ENCODE results near the gene CEP135. TPM values are rescaled to one million over a fixed set of nuclear protein-coding genes. Genes with fewer than 3 reads are reported as not detected.

The CEP135 gene
- total and polyA plus RNA-seq, 5 donors from 2014 or later: 9.3 to 23.9 (median 10.7) TPM

DNA sequence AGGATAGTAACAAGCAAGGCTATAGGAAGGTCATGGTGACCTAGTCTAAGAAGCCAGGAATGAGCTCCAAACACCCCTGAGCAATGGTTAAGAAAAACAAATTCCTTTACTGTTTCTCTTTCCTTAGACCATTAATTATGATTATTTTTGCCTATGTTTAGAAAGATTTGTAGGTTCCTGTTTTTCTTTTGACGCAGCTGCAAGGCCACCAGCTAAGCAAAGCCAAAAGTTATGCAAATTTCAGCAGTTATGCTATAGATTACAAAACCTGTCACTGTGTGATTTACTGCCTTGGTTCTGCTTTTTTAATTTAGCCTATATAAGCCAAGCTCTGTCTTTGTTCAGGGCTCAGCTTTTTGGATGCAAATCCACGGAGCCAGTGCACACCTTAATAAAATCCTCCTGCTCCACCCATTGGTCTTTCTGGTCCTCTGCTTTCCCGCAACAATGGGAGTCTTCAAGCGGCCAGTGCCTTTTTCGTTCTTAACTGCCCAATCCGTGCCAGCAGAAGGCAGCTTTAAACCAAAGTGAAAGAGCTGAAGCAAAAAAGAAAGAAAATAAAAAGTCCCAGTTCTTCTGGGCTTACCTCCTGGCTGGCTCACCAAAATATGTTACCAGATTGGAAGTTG is 1.4 kb upstream of the CEP135 start:
- H3K27ac ChIP-seq (ENCODE audit: insufficient read depth, low read length, poor library complexity, severe bottlenecking): peak overlapping the region; percentile 94
- ATAC-seq (ENCODE audit: low read depth in 2 of 2): no peak
- peaks cover 18% of the 10 kb centered on the region for H3K36me3 Mint-ChIP-seq
- H3K27me3 ChIP-seq (ENCODE audit: control insufficient read depth, insufficient read depth, low read length): no peaks in the 10 kb centered on the region
- peaks cover 21 to 67% (median 42%) of the 10 kb centered on the region in 4 donors for H3K4me1 Mint-ChIP-seq
- peak overlapping the region; percentile 95 to 98 (median 96) for H3K27ac Mint-ChIP-seq
- peaks cover 3% of the 10 kb centered on the region for H3K36me3 ChIP-seq (ENCODE audit: control insufficient read depth, insufficient read depth, low read length)
- peaks cover 35% of the 10 kb centered on the region for H3K4me1 ChIP-seq (ENCODE audit: control insufficient read depth, insufficient read depth, low read length, poor library complexity, severe bottlenecking)
- peak in 1 of 3 donors; percentile 52 for DNase-seq
- H3K4me3 ChIP-seq (ENCODE audit: low read depth, low read length): peak overlapping the region; percentile 98
- peak overlapping the region; percentile 90 to 100 (median 94) for H3K4me3 Mint-ChIP-seq
- H3K9me3 ChIP-seq (ENCODE audit: control insufficient read depth in 2 of 2, low read length in 2 of 2): peaks cover 0 to 2% of the 10 kb centered on the region in 2 experiments
- no peaks in the 10 kb centered on the region for H3K27me3 Mint-ChIP-seq
- peaks cover 0 to 14% (median 0%) of the 10 kb centered on the region in 7 donors for H3K9me3 Mint-ChIP-seq

DNA sequence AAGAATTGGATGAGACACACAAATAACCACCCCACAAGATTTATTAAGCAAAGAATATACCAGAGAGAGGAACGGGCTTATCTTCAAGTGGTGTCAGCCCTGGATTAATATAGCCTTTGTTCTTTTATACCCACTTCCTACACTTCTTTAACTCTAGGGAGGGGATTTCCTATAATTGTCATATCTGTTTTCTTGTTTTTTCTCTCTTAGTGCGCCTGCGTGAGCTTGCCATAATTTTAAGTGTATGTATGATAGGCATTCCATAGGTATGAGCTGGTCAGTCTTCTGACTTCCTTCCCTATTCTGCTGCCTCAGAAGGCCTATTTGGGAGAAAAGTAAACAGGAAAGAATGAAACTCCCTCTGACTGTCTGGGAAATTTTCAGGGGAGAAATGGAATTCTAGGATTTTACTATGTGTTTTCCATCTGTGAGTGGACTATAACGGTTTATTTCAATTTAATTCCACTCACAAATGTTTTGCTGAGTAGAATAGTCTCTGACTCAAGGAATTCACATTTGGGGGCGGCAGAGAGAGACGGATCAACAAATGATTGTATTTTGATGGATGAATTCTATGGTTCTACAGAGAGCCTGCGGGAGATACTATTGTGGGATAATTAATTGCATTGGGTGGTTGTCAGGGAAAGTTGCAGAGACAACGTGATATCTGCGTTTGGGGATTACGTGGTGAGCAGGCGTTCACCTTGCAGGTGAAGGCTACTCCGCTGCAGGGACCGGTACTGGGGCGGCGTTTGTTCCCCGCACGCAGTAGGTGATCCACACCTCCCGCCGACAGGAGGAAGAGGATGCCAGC is 626 bp upstream of the CEP135 start:
- ATAC-seq (ENCODE audit: low read depth in 2 of 2) (peak; percentile 35 to 41), DNase-seq (peak; percentile 40 to 83 (median 69))
- Mint-ChIP-seq H3K36me3 (peaks cover 22% of the 10 kb centered on the region), H3K4me3 (peak overlapping the region; percentile 90 to 100 (median 94)), H3K27ac (peak overlapping the region; percentile 95 to 98 (median 96)), H3K9me3 (peaks cover 0 to 14% (median 0%) of the 10 kb centered on the region in 7 donors), H3K4me1 (peaks cover 21 to 69% (median 44%) of the 10 kb centered on the region in 4 donors), H3K27me3 (no peaks in the 10 kb centered on the region)
- no peaks in the 10 kb centered on the region for H3K27me3 ChIP-seq (ENCODE audit: control insufficient read depth, insufficient read depth, low read length)
- peaks cover 0 to 2% of the 10 kb centered on the region in 2 experiments for H3K9me3 ChIP-seq (ENCODE audit: control insufficient read depth in 2 of 2, low read length in 2 of 2)
- peak overlapping the region; percentile 98 for H3K4me3 ChIP-seq (ENCODE audit: low read depth, low read length)
- H3K36me3 ChIP-seq (ENCODE audit: control insufficient read depth, insufficient read depth, low read length): peaks cover 9% of the 10 kb centered on the region
- H3K27ac ChIP-seq (ENCODE audit: insufficient read depth, low read length, poor library complexity, severe bottlenecking): peak overlapping the region; percentile 94
- peaks cover 35% of the 10 kb centered on the region for H3K4me1 ChIP-seq (ENCODE audit: control insufficient read depth, insufficient read depth, low read length, poor library complexity, severe bottlenecking)

DNA sequence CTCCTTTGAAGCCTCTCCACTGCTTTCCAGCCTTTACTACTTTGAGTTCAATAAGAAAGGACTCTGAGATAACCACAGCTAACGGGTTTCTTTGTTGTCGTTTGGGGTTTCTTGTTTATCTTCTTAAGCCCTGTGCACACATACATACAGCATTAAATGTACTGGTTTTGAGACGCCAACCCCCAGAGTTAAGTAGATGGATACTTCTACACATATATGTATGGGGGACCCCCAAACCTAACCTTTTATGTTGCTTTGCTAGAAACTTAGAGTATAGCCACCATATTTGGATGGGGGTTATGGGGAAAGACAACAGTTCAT is 697 bp downstream of the CEP135 start:
- H3K4me1 ChIP-seq (ENCODE audit: control insufficient read depth, insufficient read depth, low read length, poor library complexity, severe bottlenecking): peaks cover 35% of the 10 kb centered on the region
- DNase-seq (no peak), ATAC-seq (ENCODE audit: low read depth in 2 of 2) (no peak)
- H3K4me1 Mint-ChIP-seq: peaks cover 26 to 64% (median 42%) of the 10 kb centered on the region in 4 donors
- peak overlapping the region; percentile 90 to 100 (median 94) for H3K4me3 Mint-ChIP-seq
- H3K27ac ChIP-seq (ENCODE audit: insufficient read depth, low read length, poor library complexity, severe bottlenecking): peak overlapping the region; percentile 94
- H3K27ac Mint-ChIP-seq: peak overlapping the region; percentile 90 to 96 (median 96)
- no peaks in the 10 kb centered on the region for H3K27me3 Mint-ChIP-seq
- peaks cover 0 to 13% (median 0%) of the 10 kb centered on the region in 7 donors for H3K9me3 Mint-ChIP-seq
- H3K27me3 ChIP-seq (ENCODE audit: control insufficient read depth, insufficient read depth, low read length): no peaks in the 10 kb centered on the region
- no peaks in the 10 kb centered on the region for H3K9me3 ChIP-seq (ENCODE audit: control insufficient read depth in 2 of 2, low read length in 2 of 2)
- H3K36me3 ChIP-seq (ENCODE audit: control insufficient read depth, insufficient read depth, low read length): peaks cover 19% of the 10 kb centered on the region
- peaks cover 26% of the 10 kb centered on the region for H3K36me3 Mint-ChIP-seq
- H3K4me3 ChIP-seq (ENCODE audit: low read depth, low read length): peak overlapping the region; percentile 88

DNA sequence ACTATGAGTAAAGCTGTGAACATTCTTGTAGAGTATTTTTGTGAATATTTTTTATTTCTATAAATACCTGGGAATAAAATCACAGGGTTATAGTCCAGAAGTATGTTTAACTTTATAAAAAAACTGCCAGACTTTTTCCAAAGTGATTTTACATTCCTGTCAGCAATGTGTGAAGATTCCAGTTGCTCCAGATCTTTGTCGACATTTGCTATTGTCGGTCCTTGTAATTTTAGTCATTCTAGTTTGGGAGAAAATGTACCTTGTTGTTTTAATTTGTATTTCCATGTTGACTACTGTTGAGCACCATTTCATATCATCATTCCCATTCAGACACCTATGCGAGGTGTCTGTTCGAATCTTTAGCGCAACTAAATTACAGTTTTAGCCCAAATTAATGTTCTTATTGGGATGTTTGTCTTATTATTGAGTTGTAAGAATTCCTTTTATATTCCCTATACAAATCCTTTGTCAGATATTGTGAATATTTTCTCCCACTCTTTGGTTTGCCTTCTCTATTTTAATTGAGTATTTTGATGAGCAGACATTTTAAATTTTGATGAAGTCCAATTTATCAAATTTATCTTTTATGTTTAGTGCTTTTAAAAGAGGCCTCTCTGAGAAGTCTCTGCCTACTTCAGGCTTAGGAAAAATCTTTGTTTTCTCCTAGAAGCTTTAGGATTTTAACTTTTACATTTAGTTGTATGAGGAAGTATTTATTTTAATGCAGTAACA is 2.6 kb downstream of the CEP135 start:
- H3K9me3 ChIP-seq (ENCODE audit: control insufficient read depth in 2 of 2, low read length in 2 of 2): no peaks in the 10 kb centered on the region
- Mint-ChIP-seq H3K4me1 (peaks cover 26 to 59% (median 41%) of the 10 kb centered on the region in 4 donors), H3K27me3 (no peaks in the 10 kb centered on the region), H3K27ac (no peak overlapping the region), H3K36me3 (peaks cover 23% of the 10 kb centered on the region), H3K9me3 (no peaks in the 10 kb centered on the region), H3K4me3 (peak overlapping the region in 2 of 4 donors; percentile 43 to 100)
- H3K4me3 ChIP-seq (ENCODE audit: low read depth, low read length): no peak overlapping the region
- peaks cover 37% of the 10 kb centered on the region for H3K36me3 ChIP-seq (ENCODE audit: control insufficient read depth, insufficient read depth, low read length)
- no peak for DNase-seq
- no peak for ATAC-seq (ENCODE audit: low read depth in 2 of 2)
- peak overlapping the region; percentile 94 for H3K27ac ChIP-seq (ENCODE audit: insufficient read depth, low read length, poor library complexity, severe bottlenecking)
- H3K27me3 ChIP-seq (ENCODE audit: control insufficient read depth, insufficient read depth, low read length): no peaks in the 10 kb centered on the region
- H3K4me1 ChIP-seq (ENCODE audit: control insufficient read depth, insufficient read depth, low read length, poor library complexity, severe bottlenecking): peaks cover 34% of the 10 kb centered on the region

DNA sequence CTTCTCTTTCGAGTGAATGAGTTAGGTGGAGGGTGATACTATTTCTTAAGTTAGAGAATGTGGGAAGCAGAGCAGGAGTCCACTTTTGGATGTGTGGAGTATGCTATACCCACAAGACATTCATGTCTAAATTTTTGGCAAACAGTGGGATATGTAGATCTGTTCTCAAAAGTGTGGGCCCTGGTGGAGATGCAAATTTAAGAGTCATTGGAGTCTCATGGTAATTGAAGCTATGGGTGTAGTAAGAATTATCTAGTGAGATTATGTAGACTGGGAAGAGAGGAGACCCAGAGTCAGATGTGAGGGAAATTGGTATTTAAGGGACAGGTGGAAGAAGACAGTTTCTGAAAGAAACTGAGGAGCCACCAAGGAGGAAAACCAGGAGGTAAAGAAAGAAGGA is 7.0 kb downstream of the CEP135 start:
- ATAC-seq (ENCODE audit: low read depth in 2 of 2): no peak
- H3K27ac Mint-ChIP-seq: peak overlapping the region in 1 of 3 donors; percentile 6
- no peaks in the 10 kb centered on the region for H3K27me3 Mint-ChIP-seq
- no peaks in the 10 kb centered on the region for H3K4me1 ChIP-seq (ENCODE audit: control insufficient read depth, insufficient read depth, low read length, poor library complexity, severe bottlenecking)
- H3K9me3 ChIP-seq (ENCODE audit: control insufficient read depth in 2 of 2, low read length in 2 of 2): no peaks in the 10 kb centered on the region
- H3K4me3 Mint-ChIP-seq: no peak overlapping the region
- H3K4me1 Mint-ChIP-seq: peaks cover 10 to 26% (median 20%) of the 10 kb centered on the region in 4 donors
- H3K4me3 ChIP-seq (ENCODE audit: low read depth, low read length): no peak overlapping the region
- no peak overlapping the region for H3K27ac ChIP-seq (ENCODE audit: insufficient read depth, low read length, poor library complexity, severe bottlenecking)
- H3K36me3 Mint-ChIP-seq: peaks cover 55% of the 10 kb centered on the region
- H3K9me3 Mint-ChIP-seq: no peaks in the 10 kb centered on the region
- H3K27me3 ChIP-seq (ENCODE audit: control insufficient read depth, insufficient read depth, low read length): no peaks in the 10 kb centered on the region
- no peak for DNase-seq
- H3K36me3 ChIP-seq (ENCODE audit: control insufficient read depth, insufficient read depth, low read length): peaks cover 76% of the 10 kb centered on the region

DNA sequence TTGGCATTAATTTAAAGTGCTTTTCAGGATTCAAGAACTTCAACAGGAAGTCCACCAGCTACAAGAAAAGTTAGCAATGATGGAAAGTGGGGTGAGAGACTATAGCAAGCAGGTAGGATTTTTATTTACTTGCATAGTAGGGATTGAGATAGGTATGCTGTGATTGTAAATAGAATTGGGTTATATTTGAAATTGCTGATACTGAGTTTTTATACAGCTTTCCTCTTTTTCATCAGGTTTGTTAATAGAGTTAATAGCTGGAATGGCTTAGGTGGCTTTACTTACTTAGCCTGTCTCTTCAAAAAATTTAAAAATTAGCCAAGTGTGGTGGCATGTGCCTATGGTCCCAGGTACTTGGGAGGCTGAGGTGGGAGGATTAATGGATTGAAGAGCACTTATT is 10.9 kb downstream of the CEP135 start:
- DNase-seq: no peak
- H3K36me3 ChIP-seq (ENCODE audit: control insufficient read depth, insufficient read depth, low read length): peaks cover 81% of the 10 kb centered on the region
- no peaks in the 10 kb centered on the region for H3K27me3 Mint-ChIP-seq
- H3K9me3 Mint-ChIP-seq: no peaks in the 10 kb centered on the region
- no peaks in the 10 kb centered on the region for H3K9me3 ChIP-seq (ENCODE audit: control insufficient read depth in 2 of 2, low read length in 2 of 2)
- no peak for ATAC-seq (ENCODE audit: low read depth in 2 of 2)
- H3K27ac ChIP-seq (ENCODE audit: insufficient read depth, low read length, poor library complexity, severe bottlenecking): no peak overlapping the region
- no peaks in the 10 kb centered on the region for H3K27me3 ChIP-seq (ENCODE audit: control insufficient read depth, insufficient read depth, low read length)
- H3K36me3 Mint-ChIP-seq: peaks cover 68% of the 10 kb centered on the region
- no peak overlapping the region for H3K27ac Mint-ChIP-seq
- H3K4me1 ChIP-seq (ENCODE audit: control insufficient read depth, insufficient read depth, low read length, poor library complexity, severe bottlenecking): no peaks in the 10 kb centered on the region
- H3K4me3 ChIP-seq (ENCODE audit: low read depth, low read length): no peak overlapping the region
- H3K4me3 Mint-ChIP-seq: no peak overlapping the region
- peaks cover 12 to 24% (median 19%) of the 10 kb centered on the region in 4 donors for H3K4me1 Mint-ChIP-seq

DNA sequence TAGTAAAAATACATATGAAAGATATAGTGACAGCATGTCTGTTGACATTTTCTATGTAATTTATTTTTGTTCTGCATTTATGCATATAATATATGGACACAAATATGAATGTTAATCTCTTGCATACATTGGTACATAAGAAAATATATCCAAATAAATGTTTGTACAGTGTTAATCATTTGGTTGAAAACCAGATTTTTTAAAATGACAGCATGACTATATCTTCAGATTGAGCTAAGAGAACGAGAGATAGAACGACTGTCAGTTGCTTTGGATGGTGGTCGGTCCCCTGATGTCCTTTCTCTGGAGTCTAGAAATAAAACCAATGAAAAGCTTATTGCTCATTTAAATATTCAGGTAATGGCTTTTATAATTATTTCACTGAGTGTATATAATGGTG is 15.3 kb downstream of the CEP135 start:
- Mint-ChIP-seq H3K4me3 (no peak overlapping the region), H3K36me3 (peaks cover 61% of the 10 kb centered on the region), H3K9me3 (no peaks in the 10 kb centered on the region), H3K4me1 (peaks cover 0 to 19% (median 10%) of the 10 kb centered on the region in 4 donors), H3K27ac (no peak overlapping the region), H3K27me3 (no peaks in the 10 kb centered on the region)
- H3K27me3 ChIP-seq (ENCODE audit: control insufficient read depth, insufficient read depth, low read length): no peaks in the 10 kb centered on the region
- no peak for ATAC-seq (ENCODE audit: low read depth in 2 of 2)
- no peak overlapping the region for H3K27ac ChIP-seq (ENCODE audit: insufficient read depth, low read length, poor library complexity, severe bottlenecking)
- H3K9me3 ChIP-seq (ENCODE audit: control insufficient read depth in 2 of 2, low read length in 2 of 2): no peaks in the 10 kb centered on the region
- no peak overlapping the region for H3K4me3 ChIP-seq (ENCODE audit: low read depth, low read length)
- H3K36me3 ChIP-seq (ENCODE audit: control insufficient read depth, insufficient read depth, low read length): peaks cover 78% of the 10 kb centered on the region
- H3K4me1 ChIP-seq (ENCODE audit: control insufficient read depth, insufficient read depth, low read length, poor library complexity, severe bottlenecking): no peaks in the 10 kb centered on the region
- no peak for DNase-seq

Data from CD4-positive, CD25-positive, alpha-beta regulatory T cell (primary cell).